HG02759 (cell line): Measurements from ENCODE around the gene SPRED2.

Source experiments
- ATAC-seq: cut with Tn5 transposase; IDR thresholded peaks from one replicate; pipeline ENCODE4 v1.9.1; 2021; ENCODE audit warnings: mild to moderate bottlenecking, moderate library complexity; ENCODE audit not compliant: unreplicated experiment

SPRED2 gene

GRCh38 chr2:65369980-65370379, 62.4 kb downstream of the SPRED2 start:
- no peak for ATAC-seq

- no peak for ATAC-seq
Observed at GRCh38 chr2:65369574-65369973, 62.8 kb downstream of the SPRED2 start.

DNA sequence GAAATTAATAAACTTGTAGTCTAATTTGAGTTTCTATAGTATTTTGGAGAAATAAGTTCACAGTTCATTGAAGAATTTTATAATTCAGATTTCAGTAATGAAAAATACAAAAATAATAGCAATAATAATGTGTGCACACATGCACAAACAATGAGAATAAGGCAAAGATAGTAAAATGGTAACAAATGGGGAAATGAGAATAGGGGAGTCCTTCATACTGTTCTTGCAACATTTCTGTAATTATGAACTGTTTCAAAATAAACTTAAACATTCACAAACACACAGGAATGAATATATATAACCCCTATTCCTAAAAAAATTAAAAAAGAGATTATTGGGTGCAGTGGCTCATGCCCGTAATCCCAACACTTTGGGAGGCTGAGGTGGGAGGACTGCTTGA, 63.9 kb downstream of the SPRED2 start:
- no peak for ATAC-seq

GRCh38 chr2:65367524-65367923, 64.9 kb downstream of the SPRED2 start:
- no peak for ATAC-seq

DNA sequence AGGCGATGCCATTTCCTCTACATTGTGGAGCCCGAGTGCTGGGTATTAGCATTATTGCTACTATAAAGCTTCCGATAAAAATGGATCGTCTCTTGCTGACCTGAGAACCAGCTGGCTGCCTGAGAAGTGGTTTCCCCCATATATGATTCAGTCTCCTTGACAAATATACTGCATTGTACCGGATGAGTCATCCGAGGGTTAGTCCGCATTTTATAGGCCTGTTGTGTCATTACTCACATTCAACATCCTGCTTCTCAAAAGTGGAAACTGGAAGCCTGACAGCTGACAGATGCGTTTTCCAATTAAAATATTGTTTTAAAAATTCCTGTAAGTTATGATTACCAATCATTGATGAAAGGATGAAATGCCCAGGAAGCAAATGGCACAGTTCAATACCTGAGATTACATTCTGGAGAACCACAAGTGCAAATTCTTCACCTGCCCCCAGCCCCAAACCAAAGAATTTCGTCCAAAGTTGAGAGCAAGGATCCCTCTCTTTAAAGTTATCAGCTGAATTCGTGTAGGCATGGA, 65.7 kb downstream of the SPRED2 start:
- peak; percentile 57 for ATAC-seq

DNA sequence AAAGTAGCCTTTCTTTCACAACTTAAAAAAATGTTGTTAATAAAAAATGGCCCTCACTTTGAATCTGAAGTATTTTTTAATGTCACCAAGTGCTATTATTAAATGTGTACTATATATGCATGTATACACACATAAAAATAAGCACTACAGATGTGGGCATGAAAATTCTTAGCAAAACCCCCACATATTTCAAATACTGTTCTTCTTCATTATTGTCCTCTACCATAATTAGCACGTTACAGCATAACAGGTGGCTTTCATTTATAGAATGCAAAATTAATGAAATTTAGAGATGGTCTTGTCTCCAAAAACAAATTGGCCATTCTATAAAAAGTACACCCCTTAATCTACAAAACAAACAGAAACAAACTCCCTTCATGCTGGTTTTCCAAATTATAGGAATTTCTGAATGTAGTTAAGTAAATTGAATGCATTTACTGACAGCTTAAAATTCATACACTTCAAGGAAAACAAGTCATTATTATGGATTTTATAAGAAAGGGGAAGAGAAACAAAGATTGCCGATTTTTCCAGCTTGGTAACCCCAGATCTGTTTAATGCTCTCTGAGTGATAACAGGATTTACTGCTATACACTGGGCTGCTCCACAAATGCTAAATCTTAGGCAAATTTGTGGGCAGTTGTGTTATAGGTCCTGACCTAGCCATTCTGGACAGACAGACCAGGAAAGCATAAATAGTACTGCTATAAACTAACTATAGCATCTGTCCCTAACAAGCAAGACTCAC, 67.2 kb downstream of the SPRED2 start:
- ATAC-seq = peak; percentile 45

DNA sequence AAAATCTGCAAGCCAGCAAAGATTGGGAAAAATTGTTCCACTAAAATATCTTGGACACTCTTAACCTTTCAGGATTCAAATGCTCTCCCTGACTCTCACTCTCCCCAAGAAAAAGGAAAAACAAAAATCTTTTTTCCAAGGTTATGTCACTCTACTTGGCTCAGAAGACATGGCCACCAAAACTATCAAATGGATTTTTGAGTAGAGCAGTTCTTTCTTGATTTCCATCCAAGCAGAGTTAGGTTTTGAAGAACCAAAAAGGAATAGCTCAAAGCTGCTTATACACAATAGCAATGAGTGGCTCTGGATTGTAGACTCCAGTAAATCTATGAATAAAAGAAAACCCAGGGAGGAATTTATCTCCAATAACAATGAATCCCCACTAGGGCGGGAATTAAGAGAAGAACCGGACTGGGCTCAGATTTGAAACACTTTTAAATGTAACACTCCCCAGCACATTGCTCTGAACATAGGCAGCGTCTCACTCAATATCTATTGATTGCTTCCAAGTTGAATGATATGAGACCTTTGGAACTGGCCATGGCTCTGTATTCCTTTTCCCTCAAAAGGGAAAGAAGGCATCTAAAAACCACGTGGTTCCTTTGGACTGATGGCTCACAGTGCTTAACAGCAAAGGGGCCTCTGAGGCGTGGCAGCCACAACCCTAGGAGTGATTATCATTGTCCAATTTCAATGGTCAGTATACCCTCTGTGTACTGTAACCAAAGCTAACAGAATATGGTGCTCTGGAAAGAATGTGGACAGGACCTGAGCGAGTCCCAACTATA, 68.3 kb downstream of the SPRED2 start:
- no peak for ATAC-seq

DNA sequence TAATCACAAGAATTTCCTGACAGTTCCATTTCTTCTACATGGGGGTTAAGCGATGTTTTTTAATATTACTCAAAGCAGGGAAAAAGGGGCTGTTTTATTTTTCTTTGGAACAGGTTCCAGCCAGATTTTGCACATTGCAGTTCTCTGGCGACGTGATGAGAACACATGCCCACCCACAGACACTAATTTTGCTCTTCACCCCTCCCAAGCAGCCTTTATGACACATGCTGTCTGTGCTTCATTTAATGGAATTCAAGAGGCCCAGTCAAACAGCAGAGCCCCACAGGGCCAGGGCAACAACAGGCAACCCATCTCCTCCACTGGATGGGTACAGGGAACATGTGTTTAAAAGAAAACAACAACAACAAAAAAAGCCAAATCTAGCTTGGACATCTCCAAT, 70.8 kb downstream of the SPRED2 start:
- ATAC-seq = no peak

- ATAC-seq = no peak
Observed at GRCh38 chr2:65360441-65360840, 72.0 kb downstream of the SPRED2 start.

GRCh38 chr2:65358678-65359400, 73.6 kb downstream of the SPRED2 start:
- no peak for ATAC-seq

- ATAC-seq = peak; percentile 81
Observed at GRCh38 chr2:65357959-65358294, 74.5 kb downstream of the SPRED2 start.

DNA sequence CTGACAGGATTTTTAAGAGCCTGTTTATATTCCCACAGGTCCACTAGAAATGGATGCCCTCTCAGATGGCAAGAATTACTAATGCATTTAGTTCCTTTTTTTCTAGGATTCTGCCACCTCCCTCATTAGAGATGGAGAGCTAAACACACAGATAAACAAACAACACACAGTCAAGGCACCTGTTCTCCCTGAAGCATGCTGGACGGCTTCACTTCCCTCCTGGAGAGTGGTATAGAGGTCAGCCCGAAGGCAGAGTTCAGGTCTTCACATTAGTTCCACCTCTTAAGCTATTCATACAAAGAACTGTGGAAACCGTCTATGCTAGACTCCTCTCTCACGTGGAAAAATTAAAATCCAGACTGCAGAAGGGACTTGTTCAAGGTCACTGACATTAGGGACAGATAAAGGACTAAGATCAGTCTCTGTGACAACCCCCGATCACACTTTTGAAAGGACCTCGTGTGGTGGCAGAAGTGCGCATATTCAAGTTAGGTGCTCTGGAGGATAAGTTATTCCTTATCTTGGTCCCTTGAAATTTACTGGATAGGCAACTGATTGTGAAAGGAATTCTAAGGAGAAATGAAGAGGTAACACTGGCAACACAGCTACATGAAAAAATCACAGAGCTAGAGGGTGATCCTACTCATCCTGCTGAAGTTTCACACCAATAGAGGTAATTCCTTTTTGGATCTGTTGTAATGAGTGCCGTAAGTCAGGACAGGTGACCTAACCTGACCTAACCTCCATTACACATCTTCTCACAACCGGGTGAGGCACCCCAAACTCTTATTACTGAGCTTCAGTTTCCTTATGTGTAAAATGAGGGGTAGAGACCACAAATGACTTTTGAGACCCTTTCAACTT, 75.1 kb downstream of the SPRED2 start:
- peak; percentile 43 for ATAC-seq

DNA sequence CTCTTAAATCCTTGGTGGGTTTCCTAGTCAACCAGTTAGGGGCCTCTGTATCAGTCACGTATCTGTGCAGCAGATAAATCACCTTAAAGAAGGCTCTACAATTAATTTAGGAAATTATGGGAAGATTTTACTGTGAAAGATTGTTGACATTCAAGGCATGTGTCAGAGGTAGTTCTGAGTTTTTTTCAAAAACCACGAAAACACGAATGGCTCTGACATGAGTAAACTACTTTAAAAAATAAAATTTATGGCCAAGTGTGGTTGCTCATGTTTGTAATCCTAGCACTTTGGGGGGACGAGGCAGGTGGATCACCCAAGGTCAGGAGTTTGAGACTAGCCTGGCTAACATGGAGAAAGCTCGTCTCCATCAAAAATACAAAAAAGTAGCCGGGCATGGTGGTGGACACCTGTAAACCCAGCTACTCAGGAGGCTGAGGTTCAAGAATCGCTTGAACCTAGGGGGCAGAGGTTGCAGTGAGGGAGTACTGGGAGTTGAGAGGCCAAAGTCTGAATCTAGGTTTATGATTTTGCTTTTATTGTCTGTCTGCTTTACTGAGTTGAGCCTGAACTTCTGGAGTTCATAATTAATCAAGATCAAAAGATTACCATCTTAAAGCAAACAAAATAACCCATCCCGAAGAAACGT, 77.1 kb downstream of the SPRED2 start:
- no peak for ATAC-seq

DNA sequence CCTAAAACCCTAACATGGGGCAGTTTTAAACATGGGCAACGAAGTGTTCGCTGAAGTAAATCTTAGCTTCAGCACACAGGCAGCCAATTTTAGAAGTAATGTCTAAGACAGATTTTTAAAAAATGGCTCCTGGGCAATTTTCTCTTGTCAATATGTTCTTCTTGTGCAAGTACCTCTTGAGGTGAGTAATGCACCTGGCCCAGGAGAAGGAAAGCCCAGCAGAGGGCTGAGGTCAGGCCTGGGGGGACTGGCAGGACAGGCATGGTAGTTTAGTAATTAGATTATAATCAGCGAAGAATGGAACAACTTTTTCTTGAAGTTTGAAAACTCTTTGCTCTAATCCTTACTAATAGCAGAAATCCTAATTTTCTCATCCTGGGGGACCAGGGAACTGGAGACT, 77.6 kb downstream of the SPRED2 start:
- no peak for ATAC-seq

- ATAC-seq = no peak
Observed at GRCh38 chr2:65353927-65354326, 78.5 kb downstream of the SPRED2 start.

DNA sequence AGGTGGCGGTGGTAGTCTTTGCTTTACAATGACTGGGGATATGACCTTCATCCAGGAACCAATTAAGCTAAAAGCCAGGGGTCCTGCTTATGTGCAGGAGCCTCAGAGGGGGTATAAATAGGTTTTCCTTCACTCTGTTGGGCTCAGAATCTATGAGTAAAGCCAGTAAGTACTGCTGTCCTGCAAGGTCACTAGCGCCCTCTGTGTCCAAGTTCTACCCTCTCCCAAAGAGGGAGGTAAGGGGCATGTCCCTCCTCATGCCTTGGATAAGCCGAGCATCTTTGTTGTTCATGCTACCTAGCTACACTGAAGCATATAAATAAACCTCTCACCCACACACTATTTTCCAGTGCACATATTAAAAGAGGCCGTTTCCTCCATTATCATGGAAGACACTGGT, 79.4 kb downstream of the SPRED2 start:
- ATAC-seq = no peak

DNA sequence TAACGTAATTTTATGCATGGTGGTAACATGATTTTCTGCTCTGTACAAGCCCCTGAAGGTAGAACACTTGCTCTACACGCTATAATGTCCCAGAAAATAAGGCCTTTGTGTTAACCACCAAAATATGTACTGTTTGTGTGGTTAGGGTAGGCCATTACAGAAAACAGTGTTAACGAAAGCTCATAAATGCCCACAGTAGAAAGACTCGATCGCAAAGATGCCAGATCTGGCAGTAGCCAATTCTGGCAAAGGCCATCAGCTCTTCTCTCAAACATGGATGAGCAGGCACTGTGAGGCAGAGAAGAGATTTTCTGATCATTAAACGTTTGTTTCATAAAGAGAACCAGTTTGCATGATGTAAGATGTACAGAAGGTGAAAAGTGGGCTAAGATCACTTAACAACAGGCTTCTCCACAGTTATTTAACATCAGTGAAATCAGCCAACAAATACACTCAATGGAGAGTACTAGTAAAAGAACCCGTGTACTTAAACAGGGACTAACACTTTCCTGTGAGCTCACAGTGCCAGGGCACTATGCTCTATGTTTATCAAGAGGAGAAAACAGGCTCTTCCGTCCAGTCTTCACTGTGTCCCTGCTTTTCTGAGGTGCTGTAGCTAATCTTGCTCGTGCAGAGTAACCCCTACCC, 80.3 kb downstream of the SPRED2 start:
- no peak for ATAC-seq

DNA sequence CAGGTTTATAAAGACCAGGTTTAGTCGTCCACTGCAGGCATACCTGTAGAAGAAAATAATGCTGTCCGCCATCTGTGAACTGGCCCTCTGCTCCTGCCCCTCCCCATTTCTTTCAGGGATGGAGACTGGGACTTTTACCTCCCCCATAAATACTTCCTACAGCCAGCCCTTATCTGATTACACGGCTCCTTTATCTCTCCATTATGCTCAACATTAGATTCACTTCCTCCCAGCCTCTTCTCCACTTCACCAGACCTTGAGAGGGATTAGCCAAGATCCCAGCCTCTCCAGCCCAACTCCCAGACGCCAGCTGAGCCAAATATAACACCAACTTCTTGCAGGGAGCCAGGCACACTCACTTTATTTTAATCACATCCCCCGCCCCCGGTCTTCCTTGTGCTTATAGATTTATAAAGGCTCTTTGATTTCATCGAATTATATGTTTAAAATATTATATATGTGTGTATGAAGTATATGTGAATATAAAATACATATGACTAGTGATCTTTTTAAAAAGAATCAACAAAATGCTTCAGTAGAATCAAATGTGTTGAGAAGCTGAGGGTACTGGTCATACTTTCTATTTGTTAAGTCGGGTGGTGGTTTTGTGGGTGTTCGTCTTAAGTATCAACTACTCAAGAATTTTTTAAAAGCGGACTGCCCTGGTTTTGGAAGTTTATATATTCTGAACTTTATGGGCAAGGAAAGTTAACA, 81.0 kb downstream of the SPRED2 start:
- no peak for ATAC-seq

GRCh38 chr2:65350651-65351056, 81.7 kb downstream of the SPRED2 start:
- ATAC-seq = peak; percentile 74
